ENCODE results near the gene SUPT3H.
"Not testable (repeated sequence)": the region's sequence is repeated elsewhere in the genome, so short reads cannot be mapped to it uniquely, and the experiment has no call there.

The SUPT3H gene

GRCh38 chr6:45200510-45200909, 177.2 kb downstream of the SUPT3H start:
- TF ChIP-seq POU2F2 (IDR thresholded peaks at IDR 0.05; ENCODE audit: low read depth, low read length) (no peak), TAF1 (IDR thresholded peaks at IDR 0.05; ENCODE audit: low read depth, low read length) (no peak), POLR2A (IDR thresholded peaks at IDR 0.05; ENCODE audit: low read depth, low read length) (no peak), PAX5 (IDR thresholded peaks at IDR 0.05; ENCODE audit: insufficient read depth, low read length, severe bottlenecking) (no peak), SPI1 (IDR thresholded peaks at IDR 0.05; ENCODE audit: low read depth, low read length) (no peak), POLR2AphosphoS5 (IDR thresholded peaks at IDR 0.05; ENCODE audit: low read depth, low read length) (no peak)
- FAIRE-seq = no peak
- DNase-seq (ENCODE audit: insufficient read length, low spot score) = no peak

GRCh38 chr6:45199554-45199953, 178.2 kb downstream of the SUPT3H start:
- TF ChIP-seq POLR2A (IDR thresholded peaks at IDR 0.05; ENCODE audit: low read depth, low read length) = no peak
- TF ChIP-seq POU2F2 (IDR thresholded peaks at IDR 0.05; ENCODE audit: low read depth, low read length) = no peak
- TF ChIP-seq POLR2AphosphoS5 (IDR thresholded peaks at IDR 0.05; ENCODE audit: low read depth, low read length) = no peak
- no peak for TF ChIP-seq TAF1 (IDR thresholded peaks at IDR 0.05; ENCODE audit: low read depth, low read length)
- no peak for TF ChIP-seq SPI1 (IDR thresholded peaks at IDR 0.05; ENCODE audit: low read depth, low read length)
- no peak for TF ChIP-seq PAX5 (IDR thresholded peaks at IDR 0.05; ENCODE audit: insufficient read depth, low read length, severe bottlenecking)
- no peak for DNase-seq (ENCODE audit: insufficient read length, low spot score)
- FAIRE-seq = no peak

GRCh38 chr6:45196121-45196520, 181.6 kb downstream of the SUPT3H start:
- no peak for DNase-seq (ENCODE audit: insufficient read length, low spot score)
- TF ChIP-seq TAF1 (IDR thresholded peaks at IDR 0.05; ENCODE audit: low read depth, low read length) (no peak), PAX5 (IDR thresholded peaks at IDR 0.05; ENCODE audit: insufficient read depth, low read length, severe bottlenecking) (no peak), POLR2A (IDR thresholded peaks at IDR 0.05; ENCODE audit: low read depth, low read length) (no peak), POU2F2 (IDR thresholded peaks at IDR 0.05; ENCODE audit: low read depth, low read length) (no peak), POLR2AphosphoS5 (IDR thresholded peaks at IDR 0.05; ENCODE audit: low read depth, low read length) (no peak), SPI1 (IDR thresholded peaks at IDR 0.05; ENCODE audit: low read depth, low read length) (no peak)
- FAIRE-seq = no peak

GRCh38 chr6:45195137-45195536, 182.6 kb downstream of the SUPT3H start:
- FAIRE-seq = no peak
- TF ChIP-seq SPI1 (IDR thresholded peaks at IDR 0.05; ENCODE audit: low read depth, low read length) = no peak
- no peak for DNase-seq (ENCODE audit: insufficient read length, low spot score)

GRCh38 chr6:45192556-45192955, 185.2 kb downstream of the SUPT3H start:
- no peak for DNase-seq (ENCODE audit: insufficient read length, low spot score)
- FAIRE-seq = no peak
- no peak for TF ChIP-seq POLR2A (IDR thresholded peaks at IDR 0.05; ENCODE audit: low read depth, low read length)
- no peak for TF ChIP-seq SPI1 (IDR thresholded peaks at IDR 0.05; ENCODE audit: low read depth, low read length)
- no peak for TF ChIP-seq POLR2AphosphoS5 (IDR thresholded peaks at IDR 0.05; ENCODE audit: low read depth, low read length)
- TF ChIP-seq POU2F2 (IDR thresholded peaks at IDR 0.05; ENCODE audit: low read depth, low read length) = no peak
- no peak for TF ChIP-seq PAX5 (IDR thresholded peaks at IDR 0.05; ENCODE audit: insufficient read depth, low read length, severe bottlenecking)
- TF ChIP-seq TAF1 (IDR thresholded peaks at IDR 0.05; ENCODE audit: low read depth, low read length) = no peak

- TF ChIP-seq POU2F2 (IDR thresholded peaks at IDR 0.05; ENCODE audit: low read depth, low read length) (no peak), SPI1 (IDR thresholded peaks at IDR 0.05; ENCODE audit: low read depth, low read length) (no peak), POLR2AphosphoS5 (IDR thresholded peaks at IDR 0.05; ENCODE audit: low read depth, low read length) (no peak), POLR2A (IDR thresholded peaks at IDR 0.05; ENCODE audit: low read depth, low read length) (no peak), PAX5 (IDR thresholded peaks at IDR 0.05; ENCODE audit: insufficient read depth, low read length, severe bottlenecking) (no peak), TAF1 (IDR thresholded peaks at IDR 0.05; ENCODE audit: low read depth, low read length) (no peak)
- FAIRE-seq = no peak
- no peak for DNase-seq (ENCODE audit: insufficient read length, low spot score)
Measured at GRCh38 chr6:45191414-45191813, 186.3 kb downstream of the SUPT3H start.

- DNase-seq (ENCODE audit: insufficient read length, low spot score) (no peak), FAIRE-seq (no peak)
- TF ChIP-seq TAF1 (IDR thresholded peaks at IDR 0.05; ENCODE audit: low read depth, low read length) = no peak
- TF ChIP-seq POLR2AphosphoS5 (IDR thresholded peaks at IDR 0.05; ENCODE audit: low read depth, low read length) = no peak
- TF ChIP-seq PAX5 (IDR thresholded peaks at IDR 0.05; ENCODE audit: insufficient read depth, low read length, severe bottlenecking) = no peak
- TF ChIP-seq POLR2A (IDR thresholded peaks at IDR 0.05; ENCODE audit: low read depth, low read length) = no peak
- no peak for TF ChIP-seq POU2F2 (IDR thresholded peaks at IDR 0.05; ENCODE audit: low read depth, low read length)
- no peak for TF ChIP-seq SPI1 (IDR thresholded peaks at IDR 0.05; ENCODE audit: low read depth, low read length)
Measured at GRCh38 chr6:45187836-45188235, 189.9 kb downstream of the SUPT3H start.

- FAIRE-seq (no peak), DNase-seq (ENCODE audit: insufficient read length, low spot score) (no peak)
- TF ChIP-seq TAF1 (IDR thresholded peaks at IDR 0.05; ENCODE audit: low read depth, low read length) (no peak), POU2F2 (IDR thresholded peaks at IDR 0.05; ENCODE audit: low read depth, low read length) (no peak), POLR2A (IDR thresholded peaks at IDR 0.05; ENCODE audit: low read depth, low read length) (no peak), PAX5 (IDR thresholded peaks at IDR 0.05; ENCODE audit: insufficient read depth, low read length, severe bottlenecking) (no peak), POLR2AphosphoS5 (IDR thresholded peaks at IDR 0.05; ENCODE audit: low read depth, low read length) (no peak), SPI1 (IDR thresholded peaks at IDR 0.05; ENCODE audit: low read depth, low read length) (no peak)
Measured at GRCh38 chr6:45185403-45186251, 192.1 kb downstream of the SUPT3H start.

GRCh38 chr6:45184937-45185336, 192.8 kb downstream of the SUPT3H start:
- DNase-seq (ENCODE audit: insufficient read length, low spot score) = no peak
- FAIRE-seq = no peak
- no peak for TF ChIP-seq POLR2AphosphoS5 (IDR thresholded peaks at IDR 0.05; ENCODE audit: low read depth, low read length)
- TF ChIP-seq POLR2A (IDR thresholded peaks at IDR 0.05; ENCODE audit: low read depth, low read length) = no peak
- no peak for TF ChIP-seq SPI1 (IDR thresholded peaks at IDR 0.05; ENCODE audit: low read depth, low read length)
- TF ChIP-seq TAF1 (IDR thresholded peaks at IDR 0.05; ENCODE audit: low read depth, low read length) = no peak
- no peak for TF ChIP-seq PAX5 (IDR thresholded peaks at IDR 0.05; ENCODE audit: insufficient read depth, low read length, severe bottlenecking)
- no peak for TF ChIP-seq POU2F2 (IDR thresholded peaks at IDR 0.05; ENCODE audit: low read depth, low read length)

GRCh38 chr6:45184040-45184439, 193.7 kb downstream of the SUPT3H start:
- DNase-seq (ENCODE audit: insufficient read length, low spot score) (no peak), FAIRE-seq (no peak)
- TF ChIP-seq POLR2AphosphoS5 (IDR thresholded peaks at IDR 0.05; ENCODE audit: low read depth, low read length) = no peak
- TF ChIP-seq POLR2A (IDR thresholded peaks at IDR 0.05; ENCODE audit: low read depth, low read length) = no peak
- no peak for TF ChIP-seq POU2F2 (IDR thresholded peaks at IDR 0.05; ENCODE audit: low read depth, low read length)
- no peak for TF ChIP-seq SPI1 (IDR thresholded peaks at IDR 0.05; ENCODE audit: low read depth, low read length)
- no peak for TF ChIP-seq TAF1 (IDR thresholded peaks at IDR 0.05; ENCODE audit: low read depth, low read length)
- no peak for TF ChIP-seq PAX5 (IDR thresholded peaks at IDR 0.05; ENCODE audit: insufficient read depth, low read length, severe bottlenecking)

GRCh38 chr6:45176373-45176772, 201.4 kb downstream of the SUPT3H start:
- not testable (repeated sequence) for DNase-seq (ENCODE audit: insufficient read length, low spot score); FAIRE-seq
